GM23248 (cell line): ENCODE measurements around the gene CEBPB. TPM values are rescaled to one million over a fixed set of nuclear protein-coding genes. Genes with fewer than 3 reads are reported as not detected.

Experiments
- DNase-seq: peaks from one replicate; pipeline ENCODE4 v3.0.0-alpha.2; 2015
- H2AFZ ChIP-seq: fragments of 200-600 bp; sonication (generic); 2 replicates; pipeline ENCODE4 v1.6.1; 2016; ENCODE audit warnings: antibody characterized with exemption
- H3F3A ChIP-seq: fragments of 200-600 bp; sonication (generic); 2 replicates; pipeline ENCODE4 v1.6.1; 2016; ENCODE audit warnings: mild to moderate bottlenecking, antibody characterized with exemption, mixed run types; ENCODE audit not compliant: insufficient read depth
- H3K27ac ChIP-seq: fragments of 200-600 bp; sonication (generic); 2 replicates; pipeline ENCODE4 v1.5.1; 2016; ENCODE audit warnings: mild to moderate bottlenecking
- H3K27me3 ChIP-seq: fragments of 200-600 bp; sonication (generic); replicated peaks from 2 replicates; pipeline ENCODE4 v1.6.1; 2016; ENCODE audit warnings: mild to moderate bottlenecking; ENCODE audit not compliant: insufficient read depth
- H3K36me3 ChIP-seq: fragments of 200-600 bp; sonication (generic); 2 replicates; pipeline ENCODE4 v1.6.1; 2016; ENCODE audit warnings: low read depth, mild to moderate bottlenecking
- H3K4me1 ChIP-seq: fragments of 200-600 bp; sonication (generic); 2 replicates; pipeline ENCODE4 v1.6.1; 2016; ENCODE audit warnings: mild to moderate bottlenecking; ENCODE audit not compliant: insufficient read depth
- H3K4me2 ChIP-seq: fragments of 200-600 bp; sonication (generic); one replicate; pipeline ENCODE4 v1.6.1; 2016; ENCODE audit warnings: mild to moderate bottlenecking; ENCODE audit not compliant: unreplicated experiment
- H3K4me3 ChIP-seq: fragments of 200-600 bp; sonication (generic); 2 replicates; pipeline ENCODE4 v1.5.1; 2016; ENCODE audit warnings: mild to moderate bottlenecking
- H3K79me2 ChIP-seq: fragments of 200-600 bp; sonication (generic); 2 replicates; pipeline ENCODE4 v1.6.1; 2016; ENCODE audit warnings: mild to moderate bottlenecking; ENCODE audit not compliant: insufficient read depth
- H3K9ac ChIP-seq: fragments of 200-600 bp; sonication (generic); 2 replicates; pipeline ENCODE4 v1.6.1; 2016; ENCODE audit warnings: mild to moderate bottlenecking
- H3K9me2 ChIP-seq: fragments of 200-600 bp; sonication (generic); 2 replicates; pipeline ENCODE4 v1.6.1; 2016; ENCODE audit warnings: mixed run types, mild to moderate bottlenecking, moderate library complexity; ENCODE audit not compliant: insufficient read depth
- H3K9me3 ChIP-seq: fragments of 200-600 bp; sonication (generic); one replicate; pipeline ENCODE4 v1.6.1; 2017; ENCODE audit warnings: low read depth
- H4K20me1 ChIP-seq: fragments of 200-600 bp; sonication (generic); 2 replicates; pipeline ENCODE4 v1.6.0; 2016; ENCODE audit not compliant: insufficient read depth
- EZH2 ChIP-seq: fragments of 200-600 bp; sonication (generic); IDR thresholded peaks from 2 replicates; pipeline ENCODE4 v1.6.1; 2018; ENCODE audit warnings: antibody characterized with exemption, mild to moderate bottlenecking; ENCODE audit not compliant: insufficient read depth, poor library complexity, severe bottlenecking
- EZH2phosphoT487 ChIP-seq: fragments of 200-600 bp; sonication (generic); IDR thresholded peaks from 2 replicates; pipeline ENCODE4 v1.6.1; 2018; ENCODE audit warnings: antibody characterized with exemption, moderate library complexity, mild to moderate bottlenecking, low read depth; ENCODE audit not compliant: insufficient read depth
- WGBS, 2 experiments: methylation state at CpG; one replicate each; pipeline ENCODE4 v1.1.6; 2015 to 2017; ENCODE audit warnings: low lambda C conversion rate in 2 of 2, low coverage in 1 of 2; ENCODE audit errors: missing lambda C conversion rate in 2 of 2; 5-methylcytosine and 5-hydroxymethylcytosine counted together
- in situ Hi-C: fragments of 300-500 bp; cut with MboI; formaldehyde crosslinking; loops from 2 replicates; pipeline ENCODE4 v1.15.0; 2020
- polyA plus RNA-seq: library from polyadenylated mRNA; unstranded; fragments of >200 nt; fragmentation: Nextera tagmentation; extraction: Ambion mirVana; gene quantifications from 2 replicates; pipeline ENCODE4 v1.2.1, GENCODE V29; 2016
- total RNA-seq: library from RNA; depleted of rRNA; stranded (reverse); fragments of >200 nt; shearing (Covaris generic); gene quantifications from 2 replicates; pipeline ENCODE4 v1.2.3, GENCODE V29; 2014

The CEBPB gene
- total and polyA plus RNA-seq, 2 experiments from 2014 or later, result 47.1 to 73.8 TPM

GRCh38 chr20:50210066-50210619 is 19.5 kb downstream of the CEBPB start:
- in situ Hi-C loops, result no loop called here
- H3K4me3 ChIP-seq, result no peak overlapping the region

DNA sequence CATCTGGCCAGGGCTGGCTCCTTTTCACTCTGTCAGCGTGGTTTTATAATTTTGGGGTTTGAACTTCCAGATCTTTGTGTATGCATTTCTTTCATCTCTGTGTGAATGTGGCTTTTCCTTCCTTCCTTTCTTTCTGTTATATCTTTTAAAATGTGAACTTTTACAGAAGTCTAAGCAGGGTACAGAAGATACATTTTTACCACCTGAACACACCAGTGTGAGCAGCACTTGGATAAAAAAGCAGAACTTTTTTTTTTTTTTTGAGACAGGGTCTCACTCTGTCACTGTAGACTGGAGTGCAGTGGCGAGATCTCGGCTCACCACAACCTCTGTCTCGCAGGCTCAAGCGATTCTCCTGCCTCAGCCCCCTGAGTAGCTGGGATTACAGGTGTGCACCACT is 20.5 kb downstream of the CEBPB start:
- Histone ChIP-seq H3K4me3 (no peak overlapping the region), H3F3A (peaks cover 3% of the 10 kb centered on the region; the same call in 1 of the 2 replicates), H3K36me3 (no peaks in the 10 kb centered on the region), H3K9me3 (no peaks in the 10 kb centered on the region), H3K9me2 (no peaks in the 10 kb centered on the region), H4K20me1 (no peaks in the 10 kb centered on the region), H3K27ac (no peak overlapping the region), H2AFZ (no peak overlapping the region), H3K27me3 (no peaks in the 10 kb centered on the region), H3K4me2 (no peak overlapping the region), H3K79me2 (no peaks in the 10 kb centered on the region), H3K9ac (no peak overlapping the region), H3K4me1 (no peaks in the 10 kb centered on the region)
- 92 to 93% methylated on average over 5 of the region's 5 CpGs for WGBS, 2 experiments
- no peak for DNase-seq
- TF ChIP-seq EZH2 (no peak), EZH2phosphoT487 (no peak)
- in situ Hi-C loops, result no loop called here

More at GRCh38 chr20:50210066-50210619, 19.5 kb downstream of the CEBPB start:
- peaks cover 3% of the 10 kb centered on the region; the same call in 1 of the 2 replicates for H3F3A ChIP-seq
- DNase-seq, result no peak
- no peaks in the 10 kb centered on the region for H4K20me1 ChIP-seq
- H3K4me1 ChIP-seq, result no peaks in the 10 kb centered on the region
- WGBS, 2 experiments, result 85% methylated on average over 6 of the region's 6 CpGs
- no peak overlapping the region for H3K9ac ChIP-seq
- no peaks in the 10 kb centered on the region for H3K27me3 ChIP-seq
- no peak overlapping the region for H3K4me2 ChIP-seq
- H3K27ac ChIP-seq, result no peak overlapping the region
- H3K36me3 ChIP-seq, result no peaks in the 10 kb centered on the region
- H3K9me2 ChIP-seq, result no peaks in the 10 kb centered on the region
- no peaks in the 10 kb centered on the region for H3K79me2 ChIP-seq
- no peak overlapping the region for H2AFZ ChIP-seq
- TF ChIP-seq EZH2 (no peak), EZH2phosphoT487 (no peak)
- no peaks in the 10 kb centered on the region for H3K9me3 ChIP-seq

DNA sequence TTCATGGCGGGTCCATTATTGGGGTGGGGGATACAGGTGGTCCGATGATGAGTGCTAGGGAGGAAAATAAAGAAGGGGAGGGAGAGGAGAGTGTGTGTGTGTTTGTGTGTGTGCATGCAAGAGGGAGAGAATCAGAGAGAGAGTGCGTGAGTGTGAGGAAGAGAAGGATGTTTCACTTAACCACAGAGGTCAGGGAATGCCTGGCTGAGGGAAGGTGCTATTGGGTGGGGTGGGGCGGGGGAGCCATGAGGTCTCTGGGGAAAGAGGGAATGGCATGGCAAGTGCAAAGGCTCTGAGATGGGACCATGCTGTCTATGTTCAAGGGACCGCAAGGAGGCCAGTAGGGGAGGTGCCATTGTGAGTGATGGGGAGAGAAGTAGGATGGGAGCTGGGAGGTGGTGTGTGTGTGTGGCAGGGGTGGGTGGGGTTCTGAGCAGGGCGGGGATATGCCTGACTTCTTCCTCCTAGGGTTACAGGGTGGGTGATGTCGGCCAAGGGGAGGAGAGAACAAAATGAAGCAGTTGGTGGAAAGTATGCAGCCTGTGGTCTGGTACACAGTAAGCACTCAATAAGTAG is 23.0 kb downstream of the CEBPB start:
- no peak overlapping the region for H3K9ac ChIP-seq
- TF ChIP-seq EZH2phosphoT487 (no peak), EZH2 (no peak)
- no peak overlapping the region for H3K4me2 ChIP-seq
- H3K36me3 ChIP-seq, result no peaks in the 10 kb centered on the region
- H3K4me1 ChIP-seq, result no peaks in the 10 kb centered on the region
- no peak for DNase-seq
- no peak overlapping the region for H2AFZ ChIP-seq
- no peaks in the 10 kb centered on the region for H3K9me3 ChIP-seq
- no peak overlapping the region for H3K27ac ChIP-seq
- WGBS, 2 experiments, result 70 to 74% methylated on average over 4 to 7 of the region's 7 CpGs
- no peaks in the 10 kb centered on the region for H3K79me2 ChIP-seq
- H3K9me2 ChIP-seq, result no peaks in the 10 kb centered on the region
- H4K20me1 ChIP-seq, result no peaks in the 10 kb centered on the region
- H3K4me3 ChIP-seq, result no peak overlapping the region
- peaks cover 3% of the 10 kb centered on the region; the same call in 1 of the 2 replicates for H3F3A ChIP-seq
- H3K27me3 ChIP-seq, result no peaks in the 10 kb centered on the region
- in situ Hi-C loops, result no loop called here

- peaks cover 3% of the 10 kb centered on the region; the same call in 1 of the 2 replicates for H3F3A ChIP-seq
- no peak overlapping the region for H3K27ac ChIP-seq
- TF ChIP-seq EZH2, result no peak
- H3K27me3 ChIP-seq, result no peaks in the 10 kb centered on the region
- H2AFZ ChIP-seq, result no peak overlapping the region
- no peak overlapping the region for H3K9ac ChIP-seq
- H3K4me3 ChIP-seq, result no peak overlapping the region
- H3K79me2 ChIP-seq, result no peaks in the 10 kb centered on the region
- in situ Hi-C loops, result no loop called here
- H3K4me1 ChIP-seq, result no peaks in the 10 kb centered on the region
- no peaks in the 10 kb centered on the region for H3K36me3 ChIP-seq
- no peaks in the 10 kb centered on the region for H3K9me2 ChIP-seq
- H4K20me1 ChIP-seq, result no peaks in the 10 kb centered on the region
- DNase-seq, result no peak
- no peaks in the 10 kb centered on the region for H3K9me3 ChIP-seq
- H3K4me2 ChIP-seq, result no peak overlapping the region
- WGBS, 2 experiments, result 82 to 85% methylated on average over 7 to 9 of the region's 9 CpGs
Observed at GRCh38 chr20:50214226-50215024, 23.8 kb downstream of the CEBPB start.
